ENCODE measurements around the gene GPT2.

GRCh38 chr16:46873201-46873600 lies 11.0 kb upstream of the GPT2 start:
- TF ChIP-seq CTCF (IDR thresholded peaks at IDR 0.05) = no peak
- no peak for TF ChIP-seq EZH2 (IDR thresholded peaks at IDR 0.05)
- no peak for TF ChIP-seq EZH2phosphoT487 (IDR thresholded peaks at IDR 0.05)

Data from neural progenitor cell (in vitro differentiated cells).